Endodermal cell (in vitro differentiated cells): Measurements from ENCODE around the gene SLC7A14. TPM values are rescaled to one million over a fixed set of nuclear protein-coding genes. Genes with fewer than 3 reads are reported as not detected.

ENCODE experiments used
- DNase-seq: peaks from one replicate; pipeline ENCODE4 v3.0.0-alpha.2; 2017
- H3K27ac ChIP-seq: 2 replicates; pipeline ENCODE4 v1.5.1; 2013; ENCODE audit warnings: mild to moderate bottlenecking, low read depth, low read length, moderate library complexity
- H3K27me3 ChIP-seq: 2 replicates; pipeline ENCODE4 v1.6.1; 2013; ENCODE audit warnings: mild to moderate bottlenecking, low read length, moderate library complexity; ENCODE audit not compliant: insufficient read depth, control insufficient read depth, poor library complexity, severe bottlenecking
- H3K36me3 ChIP-seq: 2 replicates; pipeline ENCODE4 v1.7.0; 2013; ENCODE audit warnings: mild to moderate bottlenecking, low read length, moderate library complexity; ENCODE audit not compliant: control insufficient read depth, insufficient read depth
- H3K4me1 ChIP-seq: one replicate; pipeline ENCODE4 v1.7.0; 2013; ENCODE audit warnings: low read length; ENCODE audit not compliant: control insufficient read depth, insufficient read depth
- H3K4me3 ChIP-seq: 2 replicates; pipeline ENCODE4 v1.5.1; 2013; ENCODE audit warnings: mild to moderate bottlenecking, low read length, moderate library complexity
- H3K9ac ChIP-seq: 2 replicates; pipeline ENCODE4 v1.6.1; 2013; ENCODE audit warnings: mild to moderate bottlenecking, low read length, moderate library complexity; ENCODE audit not compliant: poor library complexity, severe bottlenecking; ENCODE audit errors: extremely low read depth
- H3K9me3 ChIP-seq: 2 replicates; pipeline ENCODE4 v1.6.1; 2013; ENCODE audit warnings: mild to moderate bottlenecking, low read length, moderate library complexity; ENCODE audit not compliant: control insufficient read depth
- H3K27ac Mint-ChIP-seq: 2 replicates; pipeline ENCODE4 v1.8.0; 2020; ENCODE audit warnings: mixed read lengths
- H3K27me3 Mint-ChIP-seq: 2 replicates; pipeline ENCODE4 v1.8.0; 2021; ENCODE audit warnings: mild to moderate bottlenecking, mixed read lengths; ENCODE audit not compliant: insufficient read depth
- H3K36me3 Mint-ChIP-seq: 2 replicates; pipeline ENCODE4 v1.8.0; 2020; ENCODE audit warnings: low read depth, mixed read lengths
- H3K4me1 Mint-ChIP-seq: 2 replicates; pipeline ENCODE4 v1.8.0; 2020; ENCODE audit warnings: mixed read lengths
- H3K4me3 Mint-ChIP-seq: 2 replicates; pipeline ENCODE4 v1.8.0; 2020; ENCODE audit warnings: mild to moderate bottlenecking, moderate library complexity, mixed read lengths
- H3K9me3 Mint-ChIP-seq: 2 replicates; pipeline ENCODE4 v1.8.0; 2020; ENCODE audit warnings: mild to moderate bottlenecking, mixed read lengths
- CTCF ChIP-seq: fragments of 200-600 bp; sonication (generic); conservative IDR thresholded peaks from 2 replicates; pipeline ENCODE4 v1.5.0; 2021; ENCODE audit warnings: antibody characterized with exemption, mild to moderate bottlenecking
- WGBS, 2 experiments: methylation state at CpG; one replicate each; pipeline versions ENCODE4 v1.1.5 to v1.1.7; 2013; ENCODE audit warnings: missing lambda C conversion rate in 2 of 2, mixed read lengths in 1 of 2; ENCODE audit not compliant: insufficient coverage in 1 of 2, insufficient read length in 1 of 2; 5-methylcytosine and 5-hydroxymethylcytosine counted together
- total RNA-seq, 2 donors: library from RNA; stranded (reverse); fragmentation: NEBNext Ultra II Directional in 1 of 2; extraction: Animal tissue kit (Norgen Biotek cat#: 25700) in 1 of 2; gene quantifications; 2 replicates in 1 of 2; 3 replicates in 1 of 2; pipeline ENCODE4 v1.2.1, GENCODE V29; 2021

Gene SLC7A14
- total RNA-seq, 2 donors from 2014 or later: 0.29 to 0.42 TPM

- H3K9me3 Mint-ChIP-seq: no peaks in the 10 kb centered on the region
These were observed 18.1 kb upstream of the SLC7A14 start for GRCh38 chr3:170603770-170604510.

GRCh38 chr3:170602556-170602955 lies 16.7 kb upstream of the SLC7A14 start:
- Mint-ChIP-seq H3K4me1 (peaks cover 6% of the 10 kb centered on the region), H3K36me3 (no peaks in the 10 kb centered on the region), H3K4me3 (no peak overlapping the region), H3K27ac (no peak overlapping the region), H3K27me3 (no peaks in the 10 kb centered on the region), H3K9me3 (no peaks in the 10 kb centered on the region)
- no peak for DNase-seq
- WGBS, 2 experiments: 100% methylated on average over 1 of the region's 1 CpG; no CpG with 5 or more reads in 1 of the 2 experiments
- TF ChIP-seq CTCF: no peak
- Histone ChIP-seq H3K27ac (no peak overlapping the region), H3K4me1 (peaks cover 4% of the 10 kb centered on the region), H3K27me3 (no peaks in the 10 kb centered on the region), H3K4me3 (no peak overlapping the region), H3K36me3 (no peaks in the 10 kb centered on the region), H3K9me3 (no peaks in the 10 kb centered on the region), H3K9ac (no peak overlapping the region)

More at GRCh38 chr3:170603770-170604510, 18.1 kb upstream of the SLC7A14 start:
- Mint-ChIP-seq H3K36me3 (no peaks in the 10 kb centered on the region), H3K27ac (no peak overlapping the region), H3K27me3 (no peaks in the 10 kb centered on the region), H3K4me1 (no peaks in the 10 kb centered on the region), H3K4me3 (no peak overlapping the region)
- DNase-seq: no peak
- Histone ChIP-seq H3K4me1 (no peaks in the 10 kb centered on the region), H3K27me3 (no peaks in the 10 kb centered on the region), H3K9ac (no peak overlapping the region), H3K27ac (no peak overlapping the region), H3K4me3 (no peak overlapping the region), H3K36me3 (no peaks in the 10 kb centered on the region), H3K9me3 (no peaks in the 10 kb centered on the region)
- TF ChIP-seq CTCF: no peak
- WGBS, 2 experiments: 71 to 100% methylated on average over 2 to 5 of the region's 5 CpGs

- DNase-seq: no peak
- H3K4me1 Mint-ChIP-seq: peaks cover 14% of the 10 kb centered on the region
- Histone ChIP-seq H3K27ac (no peak overlapping the region), H3K4me1 (peaks cover 4% of the 10 kb centered on the region), H3K4me3 (no peak overlapping the region), H3K36me3 (no peaks in the 10 kb centered on the region), H3K9ac (no peak overlapping the region), H3K27me3 (no peaks in the 10 kb centered on the region), H3K9me3 (no peaks in the 10 kb centered on the region)
- no peaks in the 10 kb centered on the region for H3K27me3 Mint-ChIP-seq
- peaks cover 4% of the 10 kb centered on the region for H3K9me3 Mint-ChIP-seq
- H3K27ac Mint-ChIP-seq: no peak overlapping the region
- 86 to 87% methylated on average over 2 to 4 of the region's 4 CpGs for WGBS, 2 experiments
- TF ChIP-seq CTCF: no peak
- no peaks in the 10 kb centered on the region for H3K36me3 Mint-ChIP-seq
- H3K4me3 Mint-ChIP-seq: no peak overlapping the region
These were observed 14.2 kb upstream of the SLC7A14 start for GRCh38 chr3:170600005-170600624.
